ENCODE data around the gene SAP130.
"Not testable (repeated sequence)": the region's sequence is repeated elsewhere in the genome, so short reads cannot be mapped to it uniquely, and the experiment has no call there.

DNA sequence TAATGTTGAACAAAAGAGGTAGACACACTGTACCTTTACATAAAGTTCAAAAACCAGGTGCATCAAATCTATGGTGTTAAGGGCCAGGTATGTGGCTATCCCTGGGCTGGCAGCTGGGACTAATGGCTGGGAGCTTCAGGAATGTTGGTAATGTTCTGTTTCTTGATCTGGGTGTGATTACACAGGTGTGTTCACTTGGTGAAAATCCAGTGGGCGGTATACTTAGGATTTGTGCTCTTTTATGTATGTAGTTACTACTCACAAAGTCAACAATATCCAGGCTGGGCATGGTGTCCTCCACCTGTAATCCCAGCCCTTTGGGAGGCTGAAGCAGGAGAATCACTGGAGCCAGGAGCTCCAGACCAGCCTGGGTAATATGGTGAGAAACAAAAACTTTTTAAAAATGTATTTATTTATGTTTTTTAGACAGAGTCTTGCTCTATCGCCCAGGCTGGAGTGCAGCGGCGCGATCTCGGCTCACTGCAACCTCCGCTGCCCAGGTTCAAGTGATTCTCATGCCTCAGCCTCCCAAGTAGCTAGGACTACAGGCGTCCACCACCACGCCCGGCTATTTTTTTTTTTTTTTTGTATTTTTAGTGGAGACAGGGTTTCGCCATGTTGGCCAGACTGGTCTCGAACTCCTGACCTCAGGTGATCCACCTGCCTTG, 120.0 kb downstream of the SAP130 start:
- TF ChIP-seq EZH2 (IDR thresholded peaks at IDR 0.05); POLR2AphosphoS5 (IDR thresholded peaks at IDR 0.05; ENCODE audit: borderline replicate concordance, low read depth, low read length): not testable (repeated sequence)
